HG02678 (cell line): Measurements from ENCODE around the gene RAPGEFL1.
"Not testable (repeated sequence)": the region's sequence is repeated elsewhere in the genome, so short reads cannot be mapped to it uniquely, and the experiment has no call there.

ENCODE experiments used
- ATAC-seq: cut with Tn5 transposase; IDR thresholded peaks from one replicate; pipeline ENCODE4 v1.9.1; 2021; ENCODE audit warnings: mild to moderate bottlenecking, moderate library complexity; ENCODE audit not compliant: unreplicated experiment

Gene RAPGEFL1, protein sequence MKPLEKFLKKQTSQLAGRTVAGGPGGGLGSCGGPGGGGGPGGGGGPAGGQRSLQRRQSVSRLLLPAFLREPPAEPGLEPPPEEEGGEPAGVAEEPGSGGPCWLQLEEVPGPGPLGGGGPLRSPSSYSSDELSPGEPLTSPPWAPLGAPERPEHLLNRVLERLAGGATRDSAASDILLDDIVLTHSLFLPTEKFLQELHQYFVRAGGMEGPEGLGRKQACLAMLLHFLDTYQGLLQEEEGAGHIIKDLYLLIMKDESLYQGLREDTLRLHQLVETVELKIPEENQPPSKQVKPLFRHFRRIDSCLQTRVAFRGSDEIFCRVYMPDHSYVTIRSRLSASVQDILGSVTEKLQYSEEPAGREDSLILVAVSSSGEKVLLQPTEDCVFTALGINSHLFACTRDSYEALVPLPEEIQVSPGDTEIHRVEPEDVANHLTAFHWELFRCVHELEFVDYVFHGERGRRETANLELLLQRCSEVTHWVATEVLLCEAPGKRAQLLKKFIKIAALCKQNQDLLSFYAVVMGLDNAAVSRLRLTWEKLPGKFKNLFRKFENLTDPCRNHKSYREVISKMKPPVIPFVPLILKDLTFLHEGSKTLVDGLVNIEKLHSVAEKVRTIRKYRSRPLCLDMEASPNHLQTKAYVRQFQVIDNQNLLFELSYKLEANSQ

DNA sequence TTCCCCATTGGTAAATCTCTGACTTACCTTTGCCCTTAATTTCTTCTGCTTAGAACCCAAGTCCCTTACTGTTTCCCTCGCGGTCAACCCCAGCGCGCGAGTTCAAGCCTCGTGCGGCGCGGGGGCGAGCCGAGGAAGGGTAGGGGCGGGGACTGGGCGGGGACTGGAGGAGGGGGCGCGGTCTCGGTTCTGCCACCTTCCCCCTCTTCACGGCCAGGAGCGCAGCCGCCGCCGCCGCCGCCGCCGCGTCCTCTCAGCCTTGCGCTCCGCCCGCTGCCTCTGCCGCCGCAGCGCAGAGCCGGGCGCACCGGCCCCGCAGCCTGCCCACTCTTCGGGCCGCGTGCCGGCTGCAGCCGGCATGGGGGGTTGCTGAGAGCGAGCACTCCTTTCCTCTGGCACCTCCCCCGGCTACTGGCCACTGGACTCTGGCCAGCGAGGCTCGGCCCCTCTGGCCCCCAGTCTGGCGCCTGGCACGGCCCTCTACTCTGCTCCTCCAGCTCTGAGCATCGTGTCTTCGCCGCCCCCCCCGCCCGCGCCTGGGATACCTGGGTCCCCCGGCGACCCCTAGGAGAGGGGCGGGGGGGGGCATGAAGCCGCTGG is at the start of gene RAPGEFL1:
TSS of gene RAPGEFL1 (plus strand) at position 196 of the 600 bp plus-strand sequence. CDS start at position 588, 392 bp downstream.
- no peak for ATAC-seq

- ATAC-seq = no peak
Measured at GRCh38 chr17:40129498-40129897, 47.8 kb upstream of the RAPGEFL1 start.

GRCh38 chr17:40130352-40131042 is 46.8 kb upstream of the RAPGEFL1 start:
- no peak for ATAC-seq

DNA sequence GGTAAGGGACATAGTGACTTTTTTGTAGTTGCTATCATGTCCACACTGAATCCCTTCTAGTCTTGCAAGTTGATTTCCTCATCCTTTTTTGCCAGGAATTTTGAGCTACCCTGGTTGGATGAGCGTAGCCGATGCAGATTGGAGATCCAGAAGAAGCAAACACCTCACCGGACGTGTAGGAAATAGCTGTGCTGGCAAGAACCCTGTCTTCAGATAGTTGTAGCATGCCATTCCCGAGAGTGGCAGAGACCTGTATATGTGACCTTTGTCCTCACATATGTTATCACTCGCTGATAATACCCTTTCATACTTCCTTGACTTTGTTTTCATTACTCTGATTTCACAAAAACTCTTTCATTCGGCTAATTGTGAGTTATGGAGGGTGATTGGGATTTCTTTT is 43.1 kb upstream of the RAPGEFL1 start:
- no peak for ATAC-seq

DNA sequence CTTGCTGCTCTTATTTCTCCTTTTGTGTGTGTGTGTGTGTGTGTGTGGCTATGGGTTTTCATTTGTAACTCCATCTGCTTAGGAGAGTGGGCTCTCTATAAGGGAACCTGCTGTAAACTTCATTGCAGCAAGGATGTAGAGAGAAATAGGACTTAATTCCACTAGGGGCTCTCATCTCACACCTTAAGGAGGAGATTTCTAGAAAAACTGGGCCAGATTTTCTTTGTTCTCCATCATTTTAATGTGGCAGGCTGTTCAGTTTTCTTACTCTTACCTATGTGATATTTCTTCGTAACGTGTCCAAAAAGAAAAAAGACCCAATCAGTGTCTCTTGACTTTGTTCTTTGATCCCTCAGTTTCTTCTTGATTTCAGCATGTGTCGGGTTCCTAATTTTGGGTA is 41.5 kb upstream of the RAPGEFL1 start:
- no peak for ATAC-seq

GRCh38 chr17:40139566-40140058 is 37.7 kb upstream of the RAPGEFL1 start:
- peak; percentile 8 for ATAC-seq

DNA sequence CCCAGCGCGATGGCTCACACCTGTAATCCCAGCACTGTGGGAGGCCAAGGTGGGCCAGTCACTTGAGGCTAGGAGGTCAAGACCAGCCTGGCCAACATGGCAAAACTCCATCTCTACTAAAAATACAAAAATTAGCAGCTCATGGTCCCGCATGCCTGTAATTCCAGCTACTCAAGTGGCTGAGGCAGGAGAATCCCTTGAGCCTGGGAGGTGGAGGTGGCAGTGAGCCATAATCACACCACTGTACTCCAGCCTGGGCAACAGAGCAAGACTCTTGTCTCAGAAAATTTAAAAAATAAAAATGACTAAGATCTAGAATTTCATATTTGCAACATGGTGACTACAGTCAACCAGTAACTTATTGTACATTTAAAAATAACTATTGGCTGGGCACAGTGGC is 34.1 kb upstream of the RAPGEFL1 start:
- ATAC-seq = not testable (repeated sequence)

DNA sequence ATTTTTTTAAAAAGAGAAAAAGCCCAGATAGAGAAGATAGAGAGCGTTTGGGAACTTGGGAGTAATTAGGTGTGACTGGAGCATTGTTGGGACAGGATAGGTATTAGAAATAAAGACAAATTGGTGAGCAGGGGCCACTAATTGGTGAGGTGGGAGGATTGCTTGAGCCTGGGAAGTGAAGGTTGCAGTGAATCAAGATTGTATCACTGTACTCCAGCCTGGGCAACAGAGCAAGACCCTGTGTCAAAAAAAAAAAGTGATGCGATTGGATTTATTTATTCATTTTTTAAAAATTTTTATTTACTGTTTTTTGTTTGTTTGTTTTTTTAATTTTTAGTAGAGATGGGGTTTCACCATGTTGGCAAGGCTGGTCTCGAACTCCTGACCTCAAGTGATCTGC is 31.8 kb upstream of the RAPGEFL1 start:
- ATAC-seq = no peak

DNA sequence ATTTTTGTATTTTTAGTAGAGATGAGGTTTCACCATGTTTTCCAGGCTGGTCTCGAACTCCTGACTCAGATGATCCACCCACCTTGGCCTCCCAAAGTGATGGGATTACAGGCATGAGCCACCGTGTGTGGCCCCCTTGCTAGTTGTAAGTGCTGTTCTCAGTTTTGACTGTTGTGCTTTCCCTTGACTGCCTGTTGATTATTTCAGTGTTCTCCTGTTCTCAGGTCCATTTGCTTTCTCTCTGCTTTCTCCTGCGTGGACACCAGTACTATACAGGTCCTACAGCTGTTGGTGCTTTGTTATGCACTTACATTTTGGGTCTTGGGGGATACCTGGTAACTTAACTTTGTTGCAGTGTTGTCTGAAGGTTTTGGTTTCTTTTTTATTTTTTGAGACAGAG is 28.7 kb upstream of the RAPGEFL1 start:
- no peak for ATAC-seq

- ATAC-seq = no peak
Measured at GRCh38 chr17:40150276-40150675, 27.0 kb upstream of the RAPGEFL1 start.

DNA sequence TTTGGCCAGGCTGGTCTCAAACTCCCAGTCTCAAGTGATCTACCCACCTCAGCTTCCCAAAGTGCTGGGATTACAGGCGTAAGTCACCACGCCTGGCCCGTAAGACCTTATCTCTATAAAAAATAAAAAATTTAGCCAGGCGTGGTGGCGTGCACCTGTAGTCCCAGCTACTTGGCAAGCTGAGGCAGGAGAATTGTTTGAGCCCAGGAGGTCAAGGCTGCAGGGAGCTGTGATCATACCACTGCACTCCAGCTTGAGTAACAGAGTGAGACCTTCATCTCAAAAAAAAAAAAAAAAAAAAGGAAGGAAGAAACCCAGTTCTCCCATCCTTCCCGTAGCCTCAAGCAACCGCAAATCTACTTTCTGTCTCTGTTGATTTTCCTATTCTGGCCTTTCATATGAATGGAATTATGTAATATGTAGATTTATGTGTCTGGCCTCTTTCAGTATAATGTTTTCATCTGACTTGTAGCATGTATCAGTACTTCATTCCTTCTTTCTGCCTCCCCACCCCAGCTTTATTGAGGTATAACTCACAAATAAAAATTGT is 25.8 kb upstream of the RAPGEFL1 start:
- ATAC-seq = no peak

DNA sequence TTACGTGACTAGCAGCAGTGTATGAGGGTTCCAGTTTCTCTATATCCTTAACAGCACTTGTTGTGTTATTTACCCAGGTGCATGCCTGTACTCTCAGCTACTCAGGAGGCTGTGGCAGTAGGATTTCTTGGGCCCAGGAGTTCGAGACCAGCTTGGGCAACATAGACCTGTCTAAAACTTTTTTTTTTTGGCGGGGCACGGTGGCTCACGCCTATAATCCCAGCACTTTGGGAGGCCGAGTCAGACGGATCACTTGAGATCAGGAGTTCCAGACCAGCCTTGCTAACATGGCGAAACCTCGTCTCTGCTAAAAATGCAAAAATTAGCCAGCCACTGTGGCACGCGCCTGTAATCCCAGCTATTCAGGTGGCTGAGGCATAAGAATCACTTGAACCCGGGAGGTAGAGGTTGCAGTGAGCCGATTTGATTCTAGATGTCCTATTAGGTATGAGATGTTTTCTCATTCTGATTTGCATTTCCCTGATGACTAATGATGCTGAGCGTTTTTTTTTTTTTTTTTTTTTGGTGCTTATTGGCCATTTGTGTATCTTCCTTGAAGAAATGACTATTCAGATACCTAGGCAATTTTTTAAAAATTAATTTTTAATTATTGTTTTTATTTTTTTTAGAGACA is 23.6 kb upstream of the RAPGEFL1 start:
- ATAC-seq = no peak

DNA sequence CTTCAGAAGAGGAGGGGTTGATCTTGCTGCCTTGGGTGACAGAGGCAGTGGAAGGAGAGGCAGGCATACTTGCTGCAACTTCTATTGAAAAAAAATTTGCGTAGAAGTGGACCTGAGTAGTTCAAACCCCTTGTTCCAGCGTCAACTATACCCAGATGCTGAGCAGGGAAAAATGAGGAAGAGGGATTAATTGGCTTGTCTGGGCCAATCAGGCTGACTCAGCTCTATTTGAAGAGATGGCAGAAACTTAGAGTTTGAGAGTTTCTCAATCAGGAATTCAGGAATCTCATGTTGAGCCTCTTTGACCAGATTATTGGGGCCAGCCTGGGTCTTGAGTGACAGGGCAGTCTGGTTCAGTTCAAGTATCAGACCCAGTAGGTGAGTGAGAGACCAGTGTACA is 19.3 kb upstream of the RAPGEFL1 start:
- ATAC-seq = no peak

- ATAC-seq = no peak
Measured at GRCh38 chr17:40158438-40159013, 18.7 kb upstream of the RAPGEFL1 start.

GRCh38 chr17:40159456-40159855 is 17.8 kb upstream of the RAPGEFL1 start:
- no peak for ATAC-seq

- no peak for ATAC-seq
Measured at GRCh38 chr17:40167685-40168261, 9.5 kb upstream of the RAPGEFL1 start.

DNA sequence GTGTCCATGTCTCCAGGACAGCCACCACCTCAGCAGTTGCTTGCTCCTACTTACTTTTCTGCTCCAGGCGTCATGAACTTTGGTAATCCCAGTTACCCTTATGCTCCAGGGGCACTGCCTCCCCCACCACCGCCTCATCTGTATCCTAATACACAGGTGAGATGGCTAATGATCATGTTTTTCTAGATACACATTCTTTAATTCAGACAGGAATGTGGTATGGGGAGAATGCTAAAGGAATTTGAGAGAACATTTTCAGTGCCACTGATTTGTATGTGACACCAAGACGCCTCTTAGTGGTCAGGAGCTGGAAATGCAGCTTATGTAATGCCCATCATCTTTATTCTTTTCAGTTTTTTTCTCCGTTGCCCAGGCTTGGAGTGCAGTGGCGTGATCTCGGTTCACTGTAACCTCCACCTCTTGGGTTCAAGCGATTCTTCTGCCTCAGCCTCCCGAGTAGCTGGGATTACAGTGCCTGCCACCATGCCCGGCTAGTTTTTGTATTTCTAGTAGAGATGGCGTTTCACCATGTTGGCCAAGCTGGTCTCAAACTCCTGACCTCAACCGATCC is 8.9 kb upstream of the RAPGEFL1 start:
- ATAC-seq = no peak

DNA sequence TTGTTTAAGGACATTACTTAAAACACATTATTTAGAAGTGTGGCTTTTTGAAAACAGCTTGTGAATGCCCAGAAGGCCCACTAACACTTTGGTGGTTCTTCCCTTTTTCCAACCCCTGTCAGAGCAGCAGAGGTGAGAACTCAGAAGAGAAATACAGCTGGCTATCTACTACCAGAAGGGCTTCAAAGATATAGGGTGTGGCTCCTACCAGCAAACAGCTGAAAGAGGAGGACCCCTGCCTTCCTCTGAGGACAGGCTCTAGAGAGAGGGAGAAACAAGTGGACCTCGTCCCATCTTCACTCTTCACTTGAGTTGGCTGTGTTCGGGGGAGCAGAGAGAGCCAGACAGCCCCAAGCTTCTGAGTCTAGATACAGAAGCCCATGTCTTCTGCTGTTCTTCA is 6.9 kb upstream of the RAPGEFL1 start:
- ATAC-seq = no peak

- ATAC-seq = no peak
Measured at GRCh38 chr17:40171750-40172149, 5.5 kb upstream of the RAPGEFL1 start.
